ENCODE data around the gene YPEL5.
A peak's percentile ranks its signal among the peaks of the same experiment; 100 is the strongest.
"Not testable (repeated sequence)": the region's sequence is repeated elsewhere in the genome, so short reads cannot be mapped to it uniquely, and the experiment has no call there.

YPEL5 gene

DNA sequence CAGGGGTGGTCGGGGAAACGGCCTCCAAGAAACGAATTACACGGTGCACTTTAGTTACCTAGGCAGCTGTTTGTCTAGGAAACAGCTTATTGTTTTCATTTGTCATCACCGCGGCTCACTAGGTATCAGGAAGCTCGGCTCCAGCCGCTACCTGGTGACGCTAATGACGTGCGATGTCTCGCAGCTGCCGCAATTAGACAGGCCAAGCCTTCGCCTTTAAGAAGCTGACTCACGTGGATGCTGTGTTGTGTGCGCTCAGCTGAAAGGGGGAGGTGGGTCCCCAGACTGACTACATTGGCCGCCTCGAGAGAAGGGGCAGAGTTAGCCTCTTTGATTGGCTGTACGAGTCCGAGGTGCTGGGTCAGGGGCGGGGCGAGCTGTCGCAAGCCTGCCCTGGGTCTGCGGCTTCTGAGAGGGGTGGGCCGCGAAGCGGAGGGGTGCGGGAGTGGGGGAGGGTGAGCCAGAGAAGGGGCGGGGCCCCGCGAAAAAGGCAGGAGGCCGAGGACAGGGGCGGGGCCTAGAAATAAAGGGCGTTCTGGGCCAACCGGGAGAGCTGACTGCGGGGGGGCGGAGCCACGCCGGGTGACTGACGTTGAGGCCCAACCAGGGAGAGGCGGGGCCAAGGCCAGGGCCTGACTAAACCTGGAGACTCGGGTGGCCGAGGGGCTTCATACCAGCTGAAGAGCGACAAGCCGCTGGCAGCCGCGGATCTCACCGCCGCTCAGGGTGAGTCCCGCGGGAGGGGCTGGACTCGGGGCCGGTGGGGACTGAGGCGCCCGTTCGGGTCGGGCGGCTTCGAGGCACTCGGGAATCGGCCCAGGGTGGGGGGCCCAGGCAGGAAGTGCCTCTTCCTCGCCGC lies at the start of gene YPEL5:
Gene YPEL5 (plus strand): TSS at position 671 of the 859 bp plus-strand sequence. CDS start 9,645 bp downstream, outside the sequence.
- peak; percentile 99 for DNase-seq

DNA sequence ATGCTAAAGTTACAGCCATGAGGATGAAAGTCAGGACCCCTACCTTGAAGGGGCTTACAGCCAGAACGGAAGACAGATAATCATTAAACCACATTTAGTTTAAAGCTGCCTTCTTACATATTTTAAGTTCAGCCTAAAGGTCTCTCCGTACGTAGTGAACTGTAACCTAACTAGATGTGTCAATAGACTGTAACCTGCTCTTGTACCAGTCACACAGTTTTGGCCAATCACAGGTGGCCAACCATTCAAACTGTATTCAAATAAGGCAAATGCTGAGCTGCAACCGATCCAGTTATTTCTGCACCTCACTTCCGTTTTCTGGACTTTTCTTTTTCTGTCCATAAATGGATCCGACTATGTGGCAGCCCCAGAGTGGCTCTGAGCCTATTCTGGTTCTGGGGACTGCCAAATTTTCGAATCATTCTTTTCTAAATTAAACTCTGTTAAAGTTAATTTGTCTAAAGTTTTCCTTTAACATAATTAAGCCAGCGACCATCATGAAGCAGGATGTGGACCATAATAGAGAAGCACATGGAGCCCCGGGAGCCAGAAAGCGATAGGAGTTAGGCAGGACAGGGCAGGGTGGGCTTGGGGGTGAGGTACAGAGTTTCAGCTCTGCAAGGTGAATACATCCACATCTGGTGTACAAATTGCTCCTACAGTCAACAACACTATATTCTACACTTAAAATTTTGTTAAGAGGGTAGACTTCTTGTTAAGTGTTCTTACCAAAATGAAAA lies 48.4 kb upstream of the YPEL5 start:
- no peak for DNase-seq

DNA sequence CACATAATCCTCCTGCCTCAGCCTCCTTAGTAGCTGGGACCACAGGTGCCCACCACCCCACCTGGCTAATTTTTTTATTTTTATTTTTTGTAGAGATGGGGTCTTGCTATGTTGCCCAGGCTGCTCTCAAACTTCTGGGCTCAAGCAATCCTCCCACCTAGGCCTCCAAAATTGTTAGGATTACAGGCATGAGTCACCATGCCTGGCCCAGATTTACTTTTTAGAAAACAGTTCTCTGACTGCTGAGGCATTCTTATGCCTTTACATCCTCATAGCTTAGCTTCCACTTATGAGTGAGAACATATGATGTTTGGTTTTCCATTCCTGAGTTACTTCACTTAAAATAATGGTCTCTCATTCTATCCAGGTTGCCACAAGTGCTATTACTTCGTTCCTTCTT lies 47.4 kb upstream of the YPEL5 start:
- DNase-seq: peak; percentile 22

DNA sequence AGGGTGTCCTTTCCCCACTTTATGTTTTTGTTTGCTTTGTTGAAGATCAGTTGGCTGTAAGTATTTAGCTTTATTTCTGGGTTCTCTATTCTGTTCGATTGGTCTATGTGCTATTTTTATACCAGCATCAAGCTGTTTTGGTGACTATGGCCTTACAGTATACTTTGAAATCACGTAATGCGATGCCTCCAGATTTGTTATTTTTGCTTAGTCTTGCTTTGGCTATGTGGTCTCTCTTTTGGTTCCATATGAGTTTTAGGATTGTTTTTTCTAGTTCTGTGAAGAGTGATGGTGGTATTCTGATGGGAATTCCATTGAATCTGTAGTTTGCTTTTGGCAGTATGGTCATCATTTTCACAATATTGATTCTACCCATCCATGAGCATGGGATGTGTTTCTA lies 46.1 kb upstream of the YPEL5 start:
- not testable (repeated sequence) for DNase-seq

DNA sequence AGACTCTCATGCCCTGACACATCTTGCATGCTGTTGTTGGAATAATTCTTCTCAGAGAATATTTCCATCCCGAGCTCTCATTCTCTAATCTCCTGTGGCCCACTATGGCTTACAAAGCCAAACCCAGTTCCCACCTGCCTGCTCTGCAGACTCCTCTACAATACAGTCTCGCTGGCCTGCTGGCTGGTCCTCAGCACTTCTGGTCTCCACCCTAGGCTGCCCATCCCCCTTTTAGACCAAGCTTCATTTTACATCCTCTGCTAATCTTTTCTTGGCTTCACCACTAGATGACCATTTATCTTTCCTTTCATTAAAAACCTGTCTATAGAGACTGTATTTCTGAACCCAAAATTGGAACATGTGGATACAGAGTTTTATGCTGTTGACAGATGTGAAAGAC lies 42.5 kb upstream of the YPEL5 start:
- DNase-seq: no peak

DNA sequence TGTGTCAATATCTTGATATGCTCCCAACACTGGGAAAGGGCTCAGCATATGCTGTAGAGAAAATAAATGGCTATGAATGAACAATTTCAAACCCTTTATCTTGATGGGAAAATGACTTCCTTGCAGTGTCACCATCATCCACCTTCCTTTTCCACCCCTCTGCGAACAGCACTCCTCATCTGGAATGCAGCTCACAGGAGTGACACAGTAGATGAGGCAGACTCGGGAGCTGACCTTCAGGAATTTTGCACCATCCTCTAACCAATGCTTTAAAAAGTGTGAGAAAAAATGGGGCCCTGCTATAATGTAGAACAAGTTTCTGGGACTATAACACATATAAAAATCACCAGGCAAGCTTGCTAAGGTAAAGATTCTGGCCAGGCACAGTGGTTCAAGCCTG lies 41.3 kb upstream of the YPEL5 start:
- no peak for DNase-seq

DNA sequence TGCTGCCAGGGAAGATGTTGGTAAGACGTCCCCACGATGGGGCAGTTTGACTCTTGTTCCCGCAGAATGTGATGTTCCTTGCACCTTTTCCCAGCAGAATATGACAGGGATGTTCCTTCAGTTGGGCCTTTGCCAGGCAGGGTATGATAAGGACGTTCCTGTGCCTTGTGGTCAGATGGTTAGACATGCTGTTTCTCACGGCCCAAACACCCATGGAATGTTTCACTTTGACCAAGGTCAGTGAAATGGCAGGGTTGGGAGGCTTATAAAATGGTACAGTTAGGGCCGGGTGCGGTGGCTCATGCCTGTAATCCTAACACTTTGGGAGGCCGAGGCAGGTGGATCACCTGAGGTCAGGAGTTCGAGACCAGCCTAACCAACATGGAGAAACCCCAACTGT lies 40.3 kb upstream of the YPEL5 start:
- peak; percentile 36 for DNase-seq

DNA sequence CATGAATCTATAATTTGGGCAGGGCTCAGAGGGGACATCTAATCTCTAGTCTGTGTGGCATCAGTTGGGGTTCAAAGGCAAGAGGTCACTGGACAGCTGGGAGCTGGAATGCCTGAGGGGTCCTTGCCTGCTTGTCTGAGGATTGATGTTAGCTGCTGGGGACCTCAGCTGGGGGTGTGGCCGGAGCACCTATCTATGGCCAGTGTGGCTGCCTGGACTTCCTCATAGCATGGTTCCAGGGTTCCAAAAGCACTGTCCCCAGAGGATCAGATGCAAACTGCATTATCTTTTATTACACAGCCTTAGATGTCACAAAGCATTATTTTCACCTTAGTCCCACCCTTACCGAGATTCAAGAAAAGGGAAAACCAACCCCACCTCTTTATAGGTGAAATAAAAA lies 38.6 kb upstream of the YPEL5 start:
- no peak for DNase-seq

DNA sequence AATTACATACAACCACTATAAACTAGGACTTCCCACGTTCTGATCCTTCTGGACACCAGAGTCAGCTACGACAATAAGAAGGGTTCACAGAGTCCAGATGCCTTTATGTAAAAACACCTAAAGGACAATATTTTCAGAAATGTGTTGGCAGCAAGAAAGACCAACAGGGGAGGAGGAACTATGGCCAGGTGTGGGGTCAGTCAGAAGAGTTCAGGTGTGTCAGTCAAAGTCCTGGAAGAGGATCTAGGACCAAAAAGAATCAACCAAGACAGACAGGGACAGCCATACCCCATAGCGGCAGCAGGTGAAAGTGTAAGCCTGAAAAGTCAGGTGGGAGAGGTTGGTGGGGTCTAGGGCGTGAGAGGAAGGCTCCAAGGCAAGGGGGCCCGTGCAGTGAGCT lies 38.0 kb upstream of the YPEL5 start:
- no peak for DNase-seq

DNA sequence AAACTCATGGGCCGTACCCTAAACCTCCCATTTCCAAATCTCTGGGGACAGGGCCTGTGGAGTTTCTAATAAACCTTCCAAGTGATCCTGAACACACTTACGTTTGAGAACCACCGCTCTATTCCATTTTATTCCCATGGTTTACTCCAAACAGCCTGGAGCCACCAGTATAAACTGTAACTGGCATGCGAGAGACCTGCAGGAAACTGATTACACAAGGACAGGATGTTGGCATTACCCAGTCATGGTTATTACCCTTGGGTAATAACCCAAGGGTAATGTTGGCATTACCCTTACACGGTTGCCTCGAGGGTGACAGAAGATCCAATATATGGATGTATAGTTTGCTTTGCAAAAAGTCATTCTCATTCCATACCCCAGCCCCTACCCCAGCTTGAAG lies 37.0 kb upstream of the YPEL5 start:
- DNase-seq: no peak

DNA sequence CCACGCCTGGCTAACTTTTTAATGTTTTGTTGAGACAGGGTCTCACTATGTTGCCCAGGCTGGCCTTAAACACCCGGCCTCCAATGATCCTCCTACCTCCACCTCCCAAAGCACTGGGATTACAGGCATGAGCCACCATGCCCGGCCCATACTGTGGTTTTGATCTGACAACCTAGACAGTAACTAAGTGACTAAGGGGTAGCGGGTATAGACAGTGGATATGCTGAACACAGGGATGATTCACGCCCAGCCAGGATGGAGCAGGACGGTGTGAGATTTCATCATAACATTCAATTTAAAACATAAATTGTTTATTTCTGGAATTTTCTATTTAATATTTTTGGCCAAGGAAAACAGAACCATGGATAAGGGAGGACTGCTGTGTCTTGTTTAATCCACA lies 36.0 kb upstream of the YPEL5 start:
- peak; percentile 28 for DNase-seq

DNA sequence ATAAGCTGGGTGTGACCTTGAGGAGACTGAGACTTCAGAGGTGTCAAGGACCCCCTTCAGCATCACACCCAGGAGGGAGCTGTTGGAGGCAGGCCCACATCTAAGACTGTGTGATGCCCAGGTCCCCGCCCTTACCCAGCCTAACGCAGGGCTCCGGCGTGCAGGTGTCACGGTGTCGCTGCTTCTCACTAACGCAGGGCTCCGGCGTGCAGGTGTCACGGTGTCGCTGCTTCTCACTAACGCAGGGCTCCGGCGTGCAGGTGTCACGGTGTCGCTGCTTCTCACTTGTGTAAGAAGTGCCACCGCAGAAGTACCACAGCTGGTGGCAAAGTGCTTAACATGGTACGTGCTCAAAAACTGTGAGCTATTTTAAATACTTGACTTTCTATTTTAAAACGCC lies 35.6 kb upstream of the YPEL5 start:
- not testable (repeated sequence) for DNase-seq

DNA sequence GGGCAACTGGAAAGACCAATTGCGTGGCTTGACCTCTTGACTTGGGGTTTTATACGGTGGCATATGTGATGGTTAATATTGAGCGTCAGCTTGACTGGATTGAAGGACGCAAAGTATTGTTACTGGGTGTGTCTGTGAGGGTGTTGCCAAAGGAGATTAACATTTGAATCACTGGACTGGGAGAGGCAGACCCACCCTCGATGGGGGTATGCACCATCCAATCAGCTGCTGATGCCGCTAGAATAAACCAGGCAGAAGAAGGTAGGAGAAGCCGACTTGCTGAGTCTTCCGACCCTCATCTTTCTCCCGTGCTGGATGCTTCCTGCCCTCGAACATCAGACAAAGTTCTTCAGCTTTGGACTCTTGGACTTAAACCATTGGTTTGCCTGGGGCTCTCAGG lies 34.2 kb upstream of the YPEL5 start:
- no peak for DNase-seq

DNA sequence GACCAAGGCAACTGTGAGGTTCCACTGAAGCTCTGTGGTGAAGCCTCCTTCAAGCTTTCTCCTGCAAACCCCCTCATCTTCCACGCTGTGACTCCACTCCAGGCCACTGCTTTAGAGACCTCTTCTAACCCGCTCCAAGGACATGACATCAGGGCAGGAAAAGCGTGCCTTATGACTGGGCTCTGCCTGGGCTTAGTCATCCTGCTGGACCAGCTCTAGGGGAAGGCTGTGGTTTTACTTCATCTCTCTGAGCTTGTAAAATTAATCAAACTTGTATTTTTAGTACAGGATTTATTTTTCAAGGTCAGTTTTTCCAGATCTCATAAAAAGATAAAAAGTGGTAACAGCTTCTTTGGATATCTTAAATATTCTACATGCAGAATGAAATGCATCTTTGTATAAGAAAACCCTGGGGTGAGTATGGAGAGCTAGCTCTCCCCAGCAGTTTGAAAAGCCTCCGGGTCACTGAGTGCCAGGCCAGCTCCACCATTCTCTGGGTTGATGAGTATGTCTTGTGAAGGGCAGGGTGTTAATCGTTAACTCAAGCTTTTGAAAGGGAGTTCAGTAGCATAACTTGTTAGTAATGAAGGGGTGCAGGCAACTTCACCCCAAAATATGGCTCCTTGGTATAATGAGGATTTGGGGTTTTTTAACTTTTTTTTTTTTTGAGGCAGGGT lies 33.1 kb upstream of the YPEL5 start:
- DNase-seq: peak; percentile 90

DNA sequence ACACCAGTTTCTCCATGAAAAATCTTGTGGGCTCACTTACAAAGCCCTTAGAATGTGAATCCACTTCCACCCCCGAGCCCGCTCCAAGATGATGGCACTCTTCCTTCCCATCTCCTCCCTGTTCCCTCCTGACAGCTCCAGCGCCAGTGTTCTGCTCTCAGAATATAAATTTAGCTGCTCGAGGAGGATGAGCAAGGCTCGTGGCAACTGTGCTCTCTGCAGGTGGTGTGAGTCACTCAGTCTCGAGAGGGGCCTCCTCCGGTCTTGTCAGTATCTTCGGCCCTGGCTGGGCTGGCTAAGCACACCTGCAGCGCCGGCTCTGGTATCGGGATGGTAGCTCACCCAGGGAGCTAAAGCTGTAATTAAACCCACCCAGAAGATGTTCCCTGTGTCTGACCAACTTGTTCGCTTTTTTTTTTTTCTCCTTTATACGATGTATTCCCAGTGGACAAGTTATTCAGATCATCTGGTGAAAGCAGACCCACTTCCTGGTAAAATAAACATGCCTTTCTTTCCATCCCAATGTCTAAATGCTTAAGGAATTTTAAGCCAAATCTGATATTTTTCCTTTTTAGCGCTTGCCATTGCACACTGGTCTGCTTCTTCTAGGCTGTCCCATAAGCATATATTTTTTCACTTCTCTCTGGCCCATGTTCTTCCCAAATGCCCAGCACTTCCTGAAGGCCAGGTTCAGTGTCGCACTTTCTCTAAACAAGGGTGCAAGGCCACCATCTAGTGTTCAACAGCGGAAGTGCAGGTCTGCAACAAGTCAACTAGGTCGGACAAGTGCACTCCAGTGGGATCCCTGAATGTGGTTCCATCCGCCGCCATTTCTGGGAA lies 31.4 kb upstream of the YPEL5 start:
- peak; percentile 74 for DNase-seq

DNA sequence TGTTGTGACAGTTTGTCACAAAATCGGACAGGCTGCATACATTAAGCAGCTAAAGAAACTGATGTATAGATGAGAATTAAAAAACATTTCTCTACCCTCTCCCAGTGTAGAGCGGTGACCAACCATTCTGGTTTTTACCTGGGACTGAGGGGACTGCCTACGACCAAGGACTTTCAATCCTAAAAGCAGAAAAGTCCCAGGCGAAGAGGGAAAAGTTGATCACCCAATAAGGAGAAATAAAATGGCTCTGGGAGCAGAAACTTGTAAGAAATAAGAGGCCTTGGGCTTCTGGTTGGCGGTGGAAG lies 30.9 kb upstream of the YPEL5 start:
- no peak for DNase-seq

DNA sequence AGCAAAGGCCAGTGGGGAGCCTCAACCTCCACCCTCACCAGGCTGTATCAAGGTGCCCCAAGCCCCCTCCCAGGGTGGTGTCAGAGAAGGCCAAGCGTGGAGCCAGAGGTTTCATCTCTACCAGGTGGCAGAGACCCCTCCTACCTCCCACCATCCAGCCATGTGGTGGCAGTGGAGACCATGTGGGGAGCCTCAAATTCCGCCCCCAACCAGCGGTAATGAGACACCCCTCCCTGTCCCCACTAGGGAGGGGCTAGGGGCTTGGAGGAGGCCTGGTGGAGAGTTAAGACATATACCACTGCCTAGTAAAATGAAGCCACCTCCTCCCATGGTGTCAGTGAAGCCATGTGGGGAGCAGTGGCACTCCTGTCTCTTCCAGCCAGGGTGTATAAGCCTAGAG lies 24.4 kb upstream of the YPEL5 start:
- DNase-seq: no peak

DNA sequence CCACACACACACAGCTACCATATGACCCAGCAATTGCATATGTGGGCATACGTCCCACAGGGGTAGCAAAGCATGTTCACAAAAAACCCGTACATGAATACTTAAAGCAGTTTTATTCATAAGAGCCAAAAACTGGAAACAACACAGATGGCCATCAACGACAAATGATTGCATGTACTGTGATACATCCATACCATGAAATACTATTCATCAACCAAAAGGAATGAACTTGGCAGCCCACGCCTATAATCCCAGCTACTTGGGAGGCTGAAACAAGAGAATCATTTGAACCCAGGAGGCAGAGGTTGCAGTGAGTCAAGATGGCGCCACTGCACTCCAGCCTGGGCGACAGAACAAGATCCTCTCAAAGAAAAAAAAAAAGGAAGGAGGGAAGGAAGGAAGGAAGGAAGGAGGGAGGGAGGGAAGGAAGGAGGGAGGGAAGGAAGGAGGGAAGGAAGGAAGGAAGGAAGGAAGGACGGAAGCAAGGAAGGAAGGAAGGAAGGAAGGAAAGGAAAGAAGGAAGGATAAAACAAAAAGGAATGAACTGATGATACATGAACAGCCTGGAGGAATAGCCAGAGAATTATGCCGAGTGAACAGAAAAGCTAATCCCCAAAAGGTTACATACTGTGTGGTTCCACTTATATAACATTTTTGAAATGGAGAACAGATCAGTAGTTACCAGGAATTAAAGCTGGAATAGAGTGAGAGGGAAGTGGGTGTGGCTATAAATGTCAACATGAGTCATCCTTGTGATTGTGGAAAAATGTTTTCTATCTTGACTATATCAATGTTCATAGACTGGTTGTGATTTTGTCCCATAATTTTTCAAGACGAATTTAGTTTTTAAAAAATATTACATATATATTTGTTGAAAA lies 19.6 kb upstream of the YPEL5 start:
- DNase-seq: peak; percentile 55

DNA sequence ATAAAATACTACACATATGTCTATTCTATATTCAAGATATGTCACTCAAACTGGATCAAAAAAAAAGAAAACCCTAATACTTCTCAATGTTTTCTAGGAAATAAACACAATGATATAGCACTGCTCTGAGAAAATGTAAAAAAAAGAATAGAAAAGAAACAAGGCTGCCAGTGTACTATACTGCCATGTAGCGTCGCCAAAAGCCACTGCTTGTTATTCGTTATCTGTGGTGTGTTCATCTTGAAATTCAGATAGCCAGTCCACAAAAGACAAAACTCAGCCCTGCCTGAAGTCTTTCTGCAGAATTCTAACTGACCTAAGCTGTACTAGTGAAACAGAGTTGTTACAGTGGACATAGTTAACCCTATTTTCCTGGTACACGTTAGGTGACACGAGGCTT lies 12.2 kb upstream of the YPEL5 start:
- DNase-seq: no peak

DNA sequence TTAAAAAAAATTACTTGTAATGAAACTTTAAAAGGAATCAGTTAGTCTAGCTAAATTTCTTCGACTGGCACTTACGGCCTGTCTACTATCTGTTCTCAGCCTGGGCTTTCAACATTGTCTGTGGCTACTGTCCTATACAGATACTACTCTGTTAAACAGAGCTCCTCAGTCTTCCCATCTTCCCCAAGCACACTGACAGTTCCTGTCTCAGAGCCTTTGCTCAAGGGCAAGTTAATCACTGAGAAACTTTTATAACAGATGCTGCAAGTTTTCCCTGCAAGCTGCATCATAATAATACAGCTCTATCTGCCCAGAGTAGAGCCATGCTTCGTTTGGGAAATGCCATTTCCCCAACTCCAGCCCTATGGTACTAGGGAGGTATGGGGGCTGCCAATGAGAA lies 11.3 kb upstream of the YPEL5 start:
- DNase-seq: no peak

DNA sequence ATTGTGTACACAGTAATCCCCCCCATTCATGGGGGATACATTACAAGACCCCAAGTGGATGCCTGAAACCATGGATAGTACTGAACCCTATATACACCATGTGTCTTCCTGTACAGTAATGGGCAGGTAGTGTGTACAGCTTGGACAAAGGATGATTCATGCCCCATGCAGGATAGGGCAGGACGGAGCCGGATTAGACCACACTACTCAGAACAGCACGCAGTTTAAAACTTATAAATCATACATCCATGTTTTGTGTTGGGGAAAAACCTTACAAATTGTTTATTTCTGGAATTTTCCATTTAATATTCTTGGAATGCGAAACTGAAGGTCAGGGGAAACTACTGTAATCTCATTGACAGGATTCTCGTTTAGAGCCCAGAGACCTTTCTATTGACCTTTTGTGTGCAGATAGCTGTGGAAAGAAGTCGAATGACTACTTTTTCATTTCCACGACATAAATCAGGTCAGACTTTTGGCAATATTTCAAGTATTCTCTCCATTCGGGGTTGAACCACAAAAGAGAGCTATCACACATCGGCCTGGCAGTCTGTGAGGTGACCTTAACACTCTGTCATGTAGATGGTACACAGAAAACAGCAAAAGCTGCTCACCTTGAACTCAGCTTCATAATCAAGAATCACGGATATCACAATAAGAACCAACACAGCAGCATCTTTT lies 9.9 kb upstream of the YPEL5 start:
- no peak for DNase-seq

All from fibroblast of skin of right biceps (primary cell).